Measurements from ENCODE around the gene DENND1A. TPM values are rescaled to one million over a fixed set of nuclear protein-coding genes. Genes with fewer than 3 reads are reported as not detected.

DENND1A gene
- total RNA-seq, 1 donor = 22.9 TPM

- TF ChIP-seq, protein P1, sequence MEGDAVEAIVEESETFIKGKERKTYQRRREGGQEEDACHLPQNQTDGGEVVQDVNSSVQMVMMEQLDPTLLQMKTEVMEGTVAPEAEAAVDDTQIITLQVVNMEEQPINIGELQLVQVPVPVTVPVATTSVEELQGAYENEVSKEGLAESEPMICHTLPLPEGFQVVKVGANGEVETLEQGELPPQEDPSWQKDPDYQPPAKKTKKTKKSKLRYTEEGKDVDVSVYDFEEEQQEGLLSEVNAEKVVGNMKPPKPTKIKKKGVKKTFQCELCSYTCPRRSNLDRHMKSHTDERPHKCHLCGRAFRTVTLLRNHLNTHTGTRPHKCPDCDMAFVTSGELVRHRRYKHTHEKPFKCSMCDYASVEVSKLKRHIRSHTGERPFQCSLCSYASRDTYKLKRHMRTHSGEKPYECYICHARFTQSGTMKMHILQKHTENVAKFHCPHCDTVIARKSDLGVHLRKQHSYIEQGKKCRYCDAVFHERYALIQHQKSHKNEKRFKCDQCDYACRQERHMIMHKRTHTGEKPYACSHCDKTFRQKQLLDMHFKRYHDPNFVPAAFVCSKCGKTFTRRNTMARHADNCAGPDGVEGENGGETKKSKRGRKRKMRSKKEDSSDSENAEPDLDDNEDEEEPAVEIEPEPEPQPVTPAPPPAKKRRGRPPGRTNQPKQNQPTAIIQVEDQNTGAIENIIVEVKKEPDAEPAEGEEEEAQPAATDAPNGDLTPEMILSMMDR (IDR thresholded peaks at IDR 0.05; ENCODE audit: insufficient read depth, low read depth, low read length) = no peak
- no peak overlapping the region for H3K4me3 ChIP-seq (ENCODE audit: low read depth, low read length)
- DNase-seq (ENCODE audit: low read depth) = no peak
Observed at GRCh38 chr9:123361731-123362510, 568.0 kb downstream of the DENND1A start.

DNA sequence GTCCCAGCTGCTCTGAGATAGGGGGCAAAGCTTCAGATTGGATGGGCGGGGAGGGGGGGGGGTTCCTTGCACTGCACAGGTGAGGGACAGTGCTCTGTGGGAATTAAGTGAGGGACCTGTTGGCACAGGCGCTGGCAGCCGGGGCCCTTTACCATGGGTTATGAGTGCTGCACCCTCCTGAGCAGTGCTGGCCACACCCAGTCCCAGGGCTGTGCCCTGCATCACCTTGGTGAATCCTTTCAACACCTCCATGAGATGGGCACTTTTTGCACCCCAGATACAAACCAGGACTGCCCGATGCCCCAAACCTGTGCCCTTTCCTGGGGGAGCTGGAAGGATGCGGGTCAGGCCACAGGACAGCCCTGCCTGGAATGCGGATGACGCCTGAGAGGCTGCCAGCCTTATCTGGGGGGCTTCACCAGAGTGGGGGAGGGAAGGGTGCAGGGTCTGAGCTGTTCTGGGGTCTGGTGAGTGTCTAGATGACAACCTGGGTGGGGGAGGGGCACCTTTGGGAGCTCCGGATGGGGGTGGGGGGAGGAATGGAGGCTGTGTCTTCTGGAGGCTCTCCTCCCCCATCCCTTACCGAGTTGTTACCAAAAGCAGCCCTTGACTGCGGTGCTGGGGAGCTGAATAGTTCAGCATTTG, 568.7 kb downstream of the DENND1A start:
- no peak overlapping the region for H3K4me3 ChIP-seq (ENCODE audit: low read depth, low read length)
- no peak for DNase-seq (ENCODE audit: low read depth)
- TF ChIP-seq, protein P1 (IDR thresholded peaks at IDR 0.05; ENCODE audit: insufficient read depth, low read depth, low read length) = no peak

GRCh38 chr9:123360161-123361085, 569.5 kb downstream of the DENND1A start:
- peak; percentile 87 for DNase-seq (ENCODE audit: low read depth)
- no peak overlapping the region for H3K4me3 ChIP-seq (ENCODE audit: low read depth, low read length)
- TF ChIP-seq, protein P1 (IDR thresholded peaks at IDR 0.05; ENCODE audit: insufficient read depth, low read depth, low read length) = no peak

GRCh38 chr9:123359546-123359945, 570.4 kb downstream of the DENND1A start:
- no peak overlapping the region for H3K4me3 ChIP-seq (ENCODE audit: low read depth, low read length)
- TF ChIP-seq, protein P1 (IDR thresholded peaks at IDR 0.05; ENCODE audit: insufficient read depth, low read depth, low read length) = no peak
- no peak for DNase-seq (ENCODE audit: low read depth)

- no peak for DNase-seq (ENCODE audit: low read depth)
- TF ChIP-seq, protein P1 (IDR thresholded peaks at IDR 0.05; ENCODE audit: insufficient read depth, low read depth, low read length) = no peak
Observed at GRCh38 chr9:123359106-123359505, 570.8 kb downstream of the DENND1A start.

GRCh38 chr9:123358181-123358905, 571.6 kb downstream of the DENND1A start:
- DNase-seq (ENCODE audit: low read depth) = no peak
- H3K4me3 ChIP-seq (ENCODE audit: low read depth, low read length) = no peak overlapping the region
- TF ChIP-seq, protein P1 (IDR thresholded peaks at IDR 0.05; ENCODE audit: insufficient read depth, low read depth, low read length) = no peak

More at GRCh38 chr9:123359106-123359505, 570.8 kb downstream of the DENND1A start:
- H3K4me3 ChIP-seq (ENCODE audit: low read depth, low read length) = no peak overlapping the region

Measured in fibroblast of villous mesenchyme (primary cell).